ES-I3 (cell line): ENCODE measurements around the gene LRRC8C.

ENCODE experiments used
- H3K36me3 ChIP-seq: 2 replicates; pipeline ENCODE4 v1.6.1; 2013; ENCODE audit warnings: mild to moderate bottlenecking, low read length, control low read depth, moderate library complexity; ENCODE audit not compliant: insufficient read depth
- H3K4me1 ChIP-seq: 2 replicates; pipeline ENCODE4 v1.6.1; 2013; ENCODE audit warnings: mild to moderate bottlenecking, control low read depth, low read length; ENCODE audit not compliant: insufficient read depth
- H3K9ac ChIP-seq: 2 replicates; pipeline ENCODE4 v1.6.1; 2013; ENCODE audit warnings: low read depth, mild to moderate bottlenecking, low read length, moderate library complexity
- H3K9me3 ChIP-seq: 2 replicates; pipeline ENCODE4 v1.6.1; 2013; ENCODE audit warnings: mild to moderate bottlenecking, low read length, moderate library complexity; ENCODE audit not compliant: control insufficient read depth, insufficient read depth

The LRRC8C gene

GRCh38 chr1:89746424-89747149, 113.7 kb downstream of the LRRC8C start:
- Histone ChIP-seq H3K4me1 (no peaks in the 10 kb centered on the region), H3K36me3 (no peaks in the 10 kb centered on the region), H3K9ac (no peak overlapping the region), H3K9me3 (no peaks in the 10 kb centered on the region)

GRCh38 chr1:89753761-89754160, 120.8 kb downstream of the LRRC8C start:
- no peaks in the 10 kb centered on the region for H3K4me1 ChIP-seq
- no peaks in the 10 kb centered on the region for H3K36me3 ChIP-seq
- no peaks in the 10 kb centered on the region for H3K9me3 ChIP-seq
- H3K9ac ChIP-seq: no peak overlapping the region

GRCh38 chr1:89754518-89754917, 121.6 kb downstream of the LRRC8C start:
- Histone ChIP-seq H3K9ac (no peak overlapping the region), H3K9me3 (no peaks in the 10 kb centered on the region), H3K4me1 (no peaks in the 10 kb centered on the region), H3K36me3 (no peaks in the 10 kb centered on the region)

- no peaks in the 10 kb centered on the region for H3K36me3 ChIP-seq
- H3K9me3 ChIP-seq: no peaks in the 10 kb centered on the region
- no peak overlapping the region for H3K9ac ChIP-seq
- H3K4me1 ChIP-seq: no peaks in the 10 kb centered on the region
Measured at GRCh38 chr1:89755591-89755990, 122.7 kb downstream of the LRRC8C start.

- no peaks in the 10 kb centered on the region for H3K4me1 ChIP-seq
- H3K9me3 ChIP-seq: no peaks in the 10 kb centered on the region
- no peak overlapping the region for H3K9ac ChIP-seq
- H3K36me3 ChIP-seq: no peaks in the 10 kb centered on the region
Measured at GRCh38 chr1:89757532-89757931, 124.6 kb downstream of the LRRC8C start.

GRCh38 chr1:89758156-89758555, 125.2 kb downstream of the LRRC8C start:
- H3K36me3 ChIP-seq: no peaks in the 10 kb centered on the region
- H3K4me1 ChIP-seq: no peaks in the 10 kb centered on the region
- H3K9me3 ChIP-seq: no peaks in the 10 kb centered on the region
- no peak overlapping the region for H3K9ac ChIP-seq

- Histone ChIP-seq H3K4me1 (no peaks in the 10 kb centered on the region), H3K9me3 (no peaks in the 10 kb centered on the region), H3K36me3 (no peaks in the 10 kb centered on the region), H3K9ac (no peak overlapping the region)
Measured at GRCh38 chr1:89759036-89759435, 126.1 kb downstream of the LRRC8C start.

- Histone ChIP-seq H3K4me1 (no peaks in the 10 kb centered on the region), H3K36me3 (no peaks in the 10 kb centered on the region), H3K9ac (no peak overlapping the region), H3K9me3 (no peaks in the 10 kb centered on the region)
Measured at GRCh38 chr1:89760496-89760895, 127.6 kb downstream of the LRRC8C start.

- H3K4me1 ChIP-seq: no peaks in the 10 kb centered on the region
- no peaks in the 10 kb centered on the region for H3K9me3 ChIP-seq
- no peaks in the 10 kb centered on the region for H3K36me3 ChIP-seq
- no peak overlapping the region for H3K9ac ChIP-seq
Measured at GRCh38 chr1:89761338-89761737, 128.4 kb downstream of the LRRC8C start.

GRCh38 chr1:89761901-89762300, 129.0 kb downstream of the LRRC8C start:
- no peak overlapping the region for H3K9ac ChIP-seq
- H3K36me3 ChIP-seq: no peaks in the 10 kb centered on the region
- no peaks in the 10 kb centered on the region for H3K9me3 ChIP-seq
- no peaks in the 10 kb centered on the region for H3K4me1 ChIP-seq

- H3K9me3 ChIP-seq: no peaks in the 10 kb centered on the region
- no peaks in the 10 kb centered on the region for H3K36me3 ChIP-seq
- peak overlapping the region; percentile 74 for H3K9ac ChIP-seq
- no peaks in the 10 kb centered on the region for H3K4me1 ChIP-seq
Measured at GRCh38 chr1:89762386-89762778, 129.5 kb downstream of the LRRC8C start.

- Histone ChIP-seq H3K9me3 (no peaks in the 10 kb centered on the region), H3K36me3 (no peaks in the 10 kb centered on the region), H3K4me1 (no peaks in the 10 kb centered on the region), H3K9ac (peak overlapping the region; percentile 74)
Measured at GRCh38 chr1:89762779-89763648, 130.1 kb downstream of the LRRC8C start.

- Histone ChIP-seq H3K9me3 (no peaks in the 10 kb centered on the region), H3K4me1 (no peaks in the 10 kb centered on the region), H3K36me3 (no peaks in the 10 kb centered on the region), H3K9ac (peak overlapping the region; percentile 74)
Measured at GRCh38 chr1:89763649-89763986, 130.7 kb downstream of the LRRC8C start.

GRCh38 chr1:89765774-89766173, 132.9 kb downstream of the LRRC8C start:
- Histone ChIP-seq H3K9me3 (no peaks in the 10 kb centered on the region), H3K9ac (no peak overlapping the region), H3K36me3 (no peaks in the 10 kb centered on the region), H3K4me1 (no peaks in the 10 kb centered on the region)

GRCh38 chr1:89767618-89768017, 134.7 kb downstream of the LRRC8C start:
- no peaks in the 10 kb centered on the region for H3K9me3 ChIP-seq
- H3K4me1 ChIP-seq: no peaks in the 10 kb centered on the region
- no peaks in the 10 kb centered on the region for H3K36me3 ChIP-seq
- H3K9ac ChIP-seq: no peak overlapping the region
